Measurements from ENCODE around the gene IL1RN. TPM values are rescaled to one million over a fixed set of nuclear protein-coding genes. Genes with fewer than 3 reads are reported as not detected.
A peak's percentile ranks its signal among the peaks of the same experiment; 100 is the strongest.

IL1RN gene
- total and polyA plus RNA-seq, 2 of the 13 experiments (the other 11 are each of a cell fraction or from before 2014, with no cell fraction given) = 21.2 to 101 TPM

DNA sequence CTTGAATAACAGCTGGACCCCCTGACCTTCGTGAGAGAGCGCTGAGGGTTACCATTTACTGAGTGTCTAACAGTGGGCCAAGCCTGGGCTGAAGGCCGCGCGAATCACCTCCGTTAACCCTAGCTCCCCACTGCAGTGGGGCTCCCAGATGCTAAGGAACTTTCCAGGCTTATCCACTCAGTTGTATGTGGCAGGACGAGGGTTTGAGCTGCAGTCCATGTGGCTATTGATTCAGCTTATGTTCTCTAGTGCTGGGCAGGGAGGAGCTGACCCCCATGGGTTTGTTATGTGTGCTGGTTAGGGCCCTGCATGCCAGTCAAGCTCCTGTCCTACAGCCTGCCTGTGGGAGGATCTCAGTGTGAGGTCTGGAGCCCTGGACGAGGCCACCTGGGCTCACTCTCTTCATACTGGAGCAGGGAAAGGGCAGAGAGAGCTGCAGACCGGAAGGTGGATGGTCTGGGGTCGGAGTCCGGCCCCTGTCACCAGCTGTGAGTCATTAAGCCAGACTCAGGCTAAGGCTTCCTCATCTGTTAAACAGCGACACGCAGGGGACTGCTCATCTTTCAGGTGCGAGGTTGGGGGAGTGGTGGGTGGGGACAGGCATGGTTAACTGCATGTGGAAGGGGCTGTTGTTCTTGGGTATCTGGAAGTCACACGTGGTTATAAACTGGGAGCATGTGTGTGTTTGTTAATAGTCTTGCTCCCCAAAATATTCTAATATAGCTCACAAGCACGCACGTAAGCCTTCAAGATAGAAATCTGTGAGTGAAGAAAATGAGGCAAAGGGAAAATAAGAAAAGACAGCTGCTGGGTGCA lies 52.9 kb downstream of the IL1RN start (continued):
- TF ChIP-seq HMGXB3 (CRISPR knock-in tag; IDR thresholded peaks at IDR 0.05; ENCODE audit: borderline replicate concordance) (0 out of 2 replicates have a peak, but pooled peaks have one; percentile 55), ZBTB34 (CRISPR knock-in tag; IDR thresholded peaks at IDR 0.05) (no peak), ZNF121 (CRISPR knock-in tag; IDR thresholded peaks at IDR 0.05) (no peak), ZNF549 (CRISPR knock-in tag; IDR thresholded peaks at IDR 0.05) (no peak), MIER2 (CRISPR knock-in tag; IDR thresholded peaks at IDR 0.05) (peak; percentile 66; the same call in 1 of the 2 replicates), CREB3 (CRISPR knock-in tag; IDR thresholded peaks at IDR 0.05) (no peak), MAX (IDR thresholded peaks at IDR 0.05) (peak; percentile 86), HNRNPL (IDR thresholded peaks at IDR 0.05; ENCODE audit: low read depth, low read length) (no peak), CENPX (CRISPR knock-in tag; IDR thresholded peaks at IDR 0.05) (no peak), EZH2 (conservative IDR thresholded peaks at IDR 0.05; ENCODE audit: low read depth, low read length) (no peak), ZNF768 (CRISPR knock-in tag; IDR thresholded peaks at IDR 0.05) (0 out of 2 replicates have a peak, but pooled peaks have one; percentile 16), BCL6 (CRISPR knock-in tag; IDR thresholded peaks at IDR 0.05) (no peak), ZBTB1 (CRISPR knock-in tag; IDR thresholded peaks at IDR 0.05; ENCODE audit: borderline replicate concordance) (no peak), ZFP37 (CRISPR knock-in tag; IDR thresholded peaks at IDR 0.05; ENCODE audit: borderline replicate concordance) (no peak), ATM (IDR thresholded peaks at IDR 0.05; ENCODE audit: borderline replicate concordance) (no peak), ATF2 (CRISPR knock-in tag; IDR thresholded peaks at IDR 0.05) (peak; percentile 50; the same call in 1 of the 2 replicates), ZBTB38 (CRISPR knock-in tag; IDR thresholded peaks at IDR 0.05) (peak; percentile 82), CREBL2 (CRISPR knock-in tag; IDR thresholded peaks at IDR 0.05; ENCODE audit: borderline replicate concordance) (no peak), RBM22 (optimal IDR thresholded peaks at IDR 0.05; ENCODE audit: low read length) (no peak)
- TF ChIP-seq, protein P1, sequence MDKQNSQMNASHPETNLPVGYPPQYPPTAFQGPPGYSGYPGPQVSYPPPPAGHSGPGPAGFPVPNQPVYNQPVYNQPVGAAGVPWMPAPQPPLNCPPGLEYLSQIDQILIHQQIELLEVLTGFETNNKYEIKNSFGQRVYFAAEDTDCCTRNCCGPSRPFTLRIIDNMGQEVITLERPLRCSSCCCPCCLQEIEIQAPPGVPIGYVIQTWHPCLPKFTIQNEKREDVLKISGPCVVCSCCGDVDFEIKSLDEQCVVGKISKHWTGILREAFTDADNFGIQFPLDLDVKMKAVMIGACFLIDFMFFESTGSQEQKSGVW (CRISPR knock-in tag; IDR thresholded peaks at IDR 0.05; ENCODE audit: borderline replicate concordance) = no peak
